ENCODE results near the gene ACOT8.

DNA sequence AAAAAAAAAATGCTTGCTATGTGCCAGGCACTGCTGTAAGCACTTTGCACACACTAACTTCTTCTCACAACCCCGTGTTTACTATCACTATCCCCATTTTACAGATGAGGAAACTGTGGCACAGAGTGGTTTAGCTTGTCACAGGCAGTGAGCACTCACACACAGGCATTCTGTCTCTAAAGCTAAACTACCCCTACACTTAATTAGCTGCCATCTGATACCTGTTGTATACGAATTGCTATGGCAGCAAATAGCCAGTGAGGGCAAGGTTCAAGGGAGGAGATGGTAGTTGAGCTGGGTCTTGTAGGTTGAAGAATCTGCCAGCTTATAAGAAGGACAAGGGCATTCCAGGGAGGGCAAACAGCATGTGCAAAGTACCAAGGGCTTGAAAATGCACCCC lies 35.2 kb downstream of the ACOT8 start:
- TF ChIP-seq, protein P1, sequence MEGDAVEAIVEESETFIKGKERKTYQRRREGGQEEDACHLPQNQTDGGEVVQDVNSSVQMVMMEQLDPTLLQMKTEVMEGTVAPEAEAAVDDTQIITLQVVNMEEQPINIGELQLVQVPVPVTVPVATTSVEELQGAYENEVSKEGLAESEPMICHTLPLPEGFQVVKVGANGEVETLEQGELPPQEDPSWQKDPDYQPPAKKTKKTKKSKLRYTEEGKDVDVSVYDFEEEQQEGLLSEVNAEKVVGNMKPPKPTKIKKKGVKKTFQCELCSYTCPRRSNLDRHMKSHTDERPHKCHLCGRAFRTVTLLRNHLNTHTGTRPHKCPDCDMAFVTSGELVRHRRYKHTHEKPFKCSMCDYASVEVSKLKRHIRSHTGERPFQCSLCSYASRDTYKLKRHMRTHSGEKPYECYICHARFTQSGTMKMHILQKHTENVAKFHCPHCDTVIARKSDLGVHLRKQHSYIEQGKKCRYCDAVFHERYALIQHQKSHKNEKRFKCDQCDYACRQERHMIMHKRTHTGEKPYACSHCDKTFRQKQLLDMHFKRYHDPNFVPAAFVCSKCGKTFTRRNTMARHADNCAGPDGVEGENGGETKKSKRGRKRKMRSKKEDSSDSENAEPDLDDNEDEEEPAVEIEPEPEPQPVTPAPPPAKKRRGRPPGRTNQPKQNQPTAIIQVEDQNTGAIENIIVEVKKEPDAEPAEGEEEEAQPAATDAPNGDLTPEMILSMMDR (IDR thresholded peaks at IDR 0.05), result no peak
- no peak for TF ChIP-seq POLR2A (IDR thresholded peaks at IDR 0.05)
